Stimulated activated CD4-positive, alpha-beta T cell treated with anti-CD3 and anti-CD28 coated beads, Interleukin-4, amount 100 ng/mL, for 1 hour (primary cell): Measurements from ENCODE around the gene RBBP8NL.
"Not testable (repeated sequence)": the region's sequence is repeated elsewhere in the genome, so short reads cannot be mapped to it uniquely, and the experiment has no call there.

ENCODE experiments used
- DNase-seq: peaks from one replicate; pipeline ENCODE4 v3.0.0-alpha.2; 2020

The RBBP8NL gene

DNA sequence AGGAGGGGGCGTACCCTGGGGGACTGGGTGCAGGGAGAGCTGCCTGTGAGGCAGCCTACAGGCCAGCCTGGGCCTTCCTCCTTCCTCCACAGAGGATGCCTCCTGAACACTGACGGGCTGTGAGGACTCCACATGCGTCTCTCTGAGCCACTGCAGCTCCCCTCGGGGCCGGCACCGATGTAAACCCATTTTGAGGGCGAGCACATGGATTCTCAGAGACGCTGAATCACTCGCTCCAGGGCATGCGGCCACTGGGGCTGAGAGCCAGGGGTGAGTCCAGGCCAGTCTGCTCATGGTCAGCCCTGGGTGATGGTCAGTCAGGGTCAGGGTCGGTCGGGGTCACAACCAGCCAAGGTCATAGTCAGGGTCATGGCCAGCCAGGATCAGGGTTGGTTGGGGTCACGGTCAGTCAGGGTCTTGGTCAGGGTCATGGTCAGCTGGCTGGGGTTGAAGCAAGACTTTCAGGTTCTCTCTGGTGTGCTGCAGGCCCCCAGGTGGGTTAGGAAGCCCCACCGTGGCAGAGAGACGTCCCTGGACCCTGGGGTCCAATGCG lies 14.7 kb upstream of the RBBP8NL start:
- no peak for DNase-seq

GRCh38 chr20:62439218-62439617 lies 11.9 kb upstream of the RBBP8NL start:
- no peak for DNase-seq

- DNase-seq, result no peak
Observed at GRCh38 chr20:62437927-62438326, 10.6 kb upstream of the RBBP8NL start.

GRCh38 chr20:62437496-62437895 lies 10.2 kb upstream of the RBBP8NL start:
- DNase-seq, result no peak

DNA sequence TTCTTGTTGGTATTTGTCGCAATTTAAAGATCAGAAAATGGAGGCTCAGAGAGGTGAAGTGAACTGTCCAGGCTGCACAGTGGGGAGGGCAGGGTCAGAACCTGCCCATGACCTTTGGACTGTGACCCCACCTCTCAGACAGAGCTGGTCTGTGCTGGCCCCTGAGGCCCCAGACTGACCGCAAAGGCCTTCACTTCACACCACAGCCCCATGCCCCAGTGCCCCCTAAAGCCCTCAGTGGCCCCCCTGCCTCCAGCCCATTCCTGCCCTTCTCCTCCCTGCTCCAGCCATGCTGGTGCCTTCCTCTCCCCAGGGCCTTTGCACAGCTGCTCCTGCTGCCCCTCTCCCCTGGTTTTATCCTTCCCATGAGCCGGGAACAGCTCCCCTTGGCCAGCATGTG lies 9.4 kb upstream of the RBBP8NL start:
- DNase-seq, result no peak

- DNase-seq, result no peak
Observed at GRCh38 chr20:62433658-62434497, 6.5 kb upstream of the RBBP8NL start.

DNA sequence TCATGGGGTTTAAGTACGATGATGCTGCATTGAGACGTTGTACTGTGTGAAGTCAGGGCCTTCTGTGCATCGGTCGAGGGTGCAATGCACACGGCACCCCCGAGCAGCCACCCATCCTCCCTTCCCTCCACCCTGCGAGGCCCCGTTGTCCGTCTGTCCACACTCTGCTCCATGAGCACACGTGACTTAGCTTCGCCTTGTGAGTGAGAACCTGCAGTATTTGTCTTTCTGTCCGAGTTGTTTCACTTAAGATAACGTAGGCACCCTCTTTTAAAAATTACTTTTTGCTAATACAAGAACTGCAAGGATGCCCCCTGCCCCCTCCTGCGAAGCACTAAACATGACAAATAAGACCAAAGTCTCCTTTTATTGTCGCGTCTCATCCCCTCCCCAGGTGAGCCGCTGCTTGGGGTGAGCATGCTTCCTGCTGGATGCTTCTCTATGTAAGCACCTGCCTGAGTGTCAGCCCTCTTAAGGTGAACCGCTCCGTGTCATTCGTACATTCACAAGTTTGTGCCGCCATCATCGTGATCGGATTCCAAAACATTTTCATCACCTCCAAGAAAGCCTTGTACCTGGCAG lies 3.6 kb upstream of the RBBP8NL start:
- DNase-seq, result no peak

DNA sequence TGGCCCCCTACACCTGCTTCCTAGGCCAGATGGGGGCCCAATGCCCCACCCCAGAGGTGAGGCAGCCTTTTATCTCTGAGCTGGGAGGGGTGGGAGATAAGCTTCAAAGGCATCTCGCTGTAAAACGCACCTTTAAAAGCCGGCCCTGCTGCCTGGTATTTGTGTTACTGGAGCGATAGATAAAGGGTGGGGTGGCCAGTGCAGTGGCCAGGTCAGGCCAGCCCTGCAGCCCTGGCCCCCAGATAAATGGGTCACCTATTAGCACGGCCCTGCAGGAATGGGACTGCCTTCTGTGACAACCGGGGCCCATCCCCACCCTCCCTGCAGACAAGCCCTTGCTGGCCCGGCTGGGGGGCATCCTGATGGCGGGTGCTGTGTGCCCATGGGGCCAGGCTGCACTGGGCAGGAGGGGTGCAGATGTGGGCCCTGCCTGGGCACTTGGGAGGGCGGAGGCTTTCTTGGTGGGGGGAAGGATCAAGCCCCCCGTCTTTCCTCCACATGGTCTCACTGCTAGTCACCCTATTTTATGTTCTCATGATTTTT lies 3.0 kb upstream of the RBBP8NL start:
- no peak for DNase-seq

GRCh38 chr20:62429455-62430310 lies 2.3 kb upstream of the RBBP8NL start:
- no peak for DNase-seq

DNA sequence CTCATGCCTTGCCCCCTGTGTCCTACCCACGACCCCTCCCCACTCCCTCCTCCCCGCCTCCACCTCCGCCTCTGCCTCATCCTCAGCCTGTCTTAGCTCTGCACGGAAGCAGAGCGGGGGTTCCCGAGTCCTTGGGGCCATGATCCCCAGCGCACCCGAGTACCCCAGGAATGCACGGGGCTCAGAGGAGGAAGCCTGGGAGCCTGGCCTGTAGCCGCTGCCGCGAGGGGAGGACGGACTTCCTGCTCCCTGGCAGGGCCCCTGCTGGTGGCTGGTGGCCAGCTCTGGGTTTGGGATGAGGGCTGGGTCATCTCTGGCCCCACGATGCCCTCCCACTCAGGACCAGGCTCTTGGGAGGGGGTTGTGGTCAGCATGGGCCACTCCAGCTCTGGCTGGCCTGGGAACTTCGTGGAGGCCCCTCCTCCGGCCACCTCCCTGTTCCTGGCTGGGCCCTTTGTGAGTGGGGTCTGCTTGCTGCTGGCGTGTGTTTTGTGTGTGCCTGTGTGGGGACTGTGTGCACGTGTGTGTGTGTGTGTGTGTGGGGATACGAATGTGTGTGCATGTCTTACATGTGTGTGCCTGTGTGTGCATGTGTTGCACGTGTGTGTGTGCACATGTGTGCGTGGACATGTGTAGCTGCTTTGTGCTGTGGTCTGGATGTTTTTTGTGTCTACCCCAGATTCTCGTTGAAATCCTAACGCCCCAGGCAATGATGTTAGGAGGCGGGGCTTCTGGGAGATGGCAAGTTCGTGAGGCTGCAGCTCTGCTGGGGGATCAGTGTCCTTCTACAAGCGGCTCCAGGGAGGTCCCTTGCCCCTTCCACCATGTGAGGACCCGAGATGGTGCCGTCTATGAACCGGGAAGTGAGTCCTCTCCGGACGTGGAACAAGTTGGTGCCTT lies 1.3 kb upstream of the RBBP8NL start:
- DNase-seq, result no peak

GRCh38 chr20:62428002-62428372 lies 648 bp upstream of the RBBP8NL start:
- DNase-seq, result no peak

GRCh38 chr20:62426699-62427131 lies 624 bp downstream of the RBBP8NL start:
- no peak for DNase-seq

GRCh38 chr20:62426059-62426348 lies 1.3 kb downstream of the RBBP8NL start:
- not testable (repeated sequence) for DNase-seq

- DNase-seq, result no peak
Observed at GRCh38 chr20:62425281-62426058, 1.9 kb downstream of the RBBP8NL start.

DNA sequence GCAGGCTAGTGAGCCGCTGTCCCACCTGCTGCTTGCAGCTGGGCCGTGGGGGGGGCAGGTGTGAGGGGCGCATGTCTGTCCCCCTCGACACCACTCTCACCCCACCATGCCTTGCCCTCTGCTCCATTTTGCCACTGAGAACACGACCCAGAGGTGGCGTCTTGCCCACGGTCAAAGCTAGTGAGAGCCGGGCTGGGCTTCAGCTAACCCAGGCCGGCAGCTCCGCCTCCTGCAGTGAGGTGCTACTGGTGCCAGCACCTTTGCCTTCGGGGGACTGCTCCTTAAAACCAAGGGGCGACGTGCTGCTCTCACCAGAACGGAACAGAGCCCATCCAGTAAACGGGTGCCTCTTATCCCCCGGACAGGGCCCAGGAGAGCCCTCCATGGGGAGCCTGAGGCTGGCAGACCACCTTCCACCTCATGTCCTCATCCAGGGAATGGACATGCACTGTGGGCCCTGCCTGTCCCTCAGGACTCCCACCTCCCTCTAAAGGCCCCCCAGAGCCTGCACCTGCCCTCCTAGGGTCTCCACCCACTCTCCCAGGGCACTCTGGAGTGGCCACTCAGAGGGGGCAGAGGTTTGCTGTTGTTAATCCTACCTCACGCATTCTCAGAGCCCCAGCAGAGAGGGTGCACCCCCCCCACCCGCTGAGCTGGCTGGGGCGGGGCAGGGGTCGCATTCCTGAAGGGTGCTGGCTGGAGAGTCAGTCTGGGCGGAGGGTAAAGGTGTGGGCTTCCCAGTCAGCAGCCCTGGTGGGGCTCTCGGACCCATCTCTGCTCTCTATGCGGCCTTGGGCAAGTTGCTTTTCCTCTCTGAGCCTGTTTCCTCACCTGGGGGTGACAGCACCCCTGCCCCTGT lies 2.9 kb downstream of the RBBP8NL start:
- DNase-seq, result no peak

- no peak for DNase-seq
Observed at GRCh38 chr20:62423326-62423706, 4.0 kb downstream of the RBBP8NL start.

DNA sequence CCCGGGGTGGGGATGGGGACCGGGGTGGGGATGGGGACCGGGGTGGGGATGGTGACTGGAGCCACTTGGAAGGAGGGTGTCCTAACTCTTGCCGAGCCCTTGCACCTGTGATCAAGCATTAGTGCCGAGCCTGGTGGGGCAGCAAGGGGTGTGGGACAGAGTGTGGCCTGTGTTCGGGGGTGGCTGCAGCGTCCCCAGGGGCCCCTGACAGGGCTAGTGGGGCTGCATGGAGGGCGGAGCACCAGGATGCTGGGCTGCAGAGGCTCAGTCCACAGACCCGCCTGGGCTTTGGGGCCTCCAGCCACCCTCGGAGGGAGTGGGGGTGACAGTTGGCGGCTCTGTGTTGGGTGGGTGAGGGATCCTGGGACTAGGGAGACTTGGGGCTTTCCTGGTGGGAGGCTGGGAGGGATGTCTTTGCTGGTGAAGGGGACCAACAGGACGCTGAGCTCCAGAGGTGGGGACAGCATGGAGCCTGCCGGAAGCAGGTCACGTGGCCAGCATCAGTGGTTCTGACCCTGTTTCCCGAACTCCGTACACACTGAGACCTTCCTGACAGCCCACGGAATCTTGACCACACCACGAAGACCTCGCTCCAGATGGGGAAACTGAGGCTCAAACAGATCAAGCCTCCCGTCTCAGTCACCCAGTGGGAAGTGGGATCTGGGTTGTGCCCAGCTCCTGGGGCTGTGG lies 4.6 kb downstream of the RBBP8NL start:
- no peak for DNase-seq

- DNase-seq, result no peak
Observed at GRCh38 chr20:62421716-62421990, 5.7 kb downstream of the RBBP8NL start.

DNA sequence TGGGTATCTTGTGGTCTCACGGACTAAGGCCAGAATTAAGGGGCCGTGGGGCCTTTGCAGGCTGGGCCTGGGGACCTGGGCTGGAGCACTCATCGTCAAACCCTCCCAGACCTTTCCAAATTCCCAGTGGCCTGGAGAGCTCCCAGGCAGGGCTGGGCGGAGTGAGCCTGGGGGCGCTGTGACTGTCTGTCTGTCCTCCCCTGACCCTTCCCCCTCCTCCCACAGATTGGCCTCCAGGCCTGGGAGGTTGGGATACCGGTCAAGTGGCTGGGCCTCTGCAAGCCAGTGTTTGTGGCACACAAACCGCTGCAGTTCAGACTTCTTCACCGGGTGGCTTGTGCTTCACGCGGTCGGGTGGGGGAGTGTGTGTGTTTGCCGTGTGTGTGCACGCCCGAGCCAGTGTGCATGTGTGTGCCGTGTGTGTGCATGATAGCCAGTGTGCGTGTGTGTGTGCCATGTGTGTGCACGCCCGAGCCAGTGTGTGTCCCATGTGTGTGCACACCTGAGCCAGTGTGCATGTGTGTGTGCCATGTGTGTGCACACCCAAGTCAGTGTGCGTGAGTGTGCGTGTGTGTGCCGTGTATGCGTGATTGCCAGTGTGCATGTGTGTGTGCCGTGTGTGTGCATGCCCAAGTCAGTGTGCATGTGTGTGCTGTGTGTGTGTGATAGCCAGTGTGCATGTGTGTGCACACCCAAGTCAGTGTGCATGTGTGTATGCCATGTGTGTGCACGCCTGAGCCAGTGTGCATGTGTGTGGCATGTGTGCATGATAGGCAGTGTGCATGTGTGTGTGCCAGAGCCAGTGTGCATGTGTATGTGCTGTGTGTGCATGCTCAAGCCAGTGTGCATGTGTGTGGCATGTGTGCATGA lies 6.3 kb downstream of the RBBP8NL start:
- DNase-seq, result no peak
